ENCODE data around the gene STXBP5. TPM values are rescaled to one million over a fixed set of nuclear protein-coding genes. Genes with fewer than 3 reads are reported as not detected.

Gene STXBP5
- total and polyA plus RNA-seq, 2 experiments from 2014 or later: 11.1 to 30.3 TPM

GRCh38 chr6:147160593-147160992 is 43.6 kb upstream of the STXBP5 start:
- no peaks in the 10 kb centered on the region for H3K9me3 ChIP-seq (ENCODE audit: low read depth)
- no peak overlapping the region for H3K4me3 ChIP-seq
- H3K27me3 ChIP-seq: no peaks in the 10 kb centered on the region
- no peak for DNase-seq (ENCODE audit: low spot score)
- no peak overlapping the region for H2AFZ ChIP-seq
- TF ChIP-seq EZH2 (IDR thresholded peaks at IDR 0.05; ENCODE audit: borderline replicate concordance) (no peak), EZH2phosphoT487 (IDR thresholded peaks at IDR 0.05; ENCODE audit: low read depth, severe bottlenecking, unreplicated experiment) (no peak), CTCF (IDR thresholded peaks at IDR 0.05; ENCODE audit: poor library complexity) (no peak)
- no peaks in the 10 kb centered on the region for H3K9me2 ChIP-seq (replicated peaks; ENCODE audit: insufficient read depth)
- no peaks in the 10 kb centered on the region for H3K79me2 ChIP-seq
- no peaks in the 10 kb centered on the region for H4K20me1 ChIP-seq (ENCODE audit: insufficient read depth, poor library complexity, severe bottlenecking)
- H3K4me2 ChIP-seq: no peak overlapping the region
- no peaks in the 10 kb centered on the region for H3K36me3 ChIP-seq (replicated peaks; ENCODE audit: insufficient read depth, low read depth)
- no peaks in the 10 kb centered on the region for H3K4me1 ChIP-seq (ENCODE audit: insufficient read depth)
- no peak overlapping the region for H3K27ac ChIP-seq
- WGBS (ENCODE audit: low lambda C conversion rate, missing lambda C conversion rate): 90% methylated on average over 1 of the region's 1 CpG

GRCh38 chr6:147161253-147161973 is 42.8 kb upstream of the STXBP5 start:
- Histone ChIP-seq H3K4me3 (no peak overlapping the region), H3K79me2 (no peaks in the 10 kb centered on the region), H3K27ac (no peak overlapping the region), H3K4me2 (no peak overlapping the region), H3K4me1 (ENCODE audit: insufficient read depth) (no peaks in the 10 kb centered on the region), H2AFZ (no peak overlapping the region), H3K9me3 (ENCODE audit: low read depth) (no peaks in the 10 kb centered on the region), H3K27me3 (no peaks in the 10 kb centered on the region), H3K9me2 (replicated peaks; ENCODE audit: insufficient read depth) (no peaks in the 10 kb centered on the region), H4K20me1 (ENCODE audit: insufficient read depth, poor library complexity, severe bottlenecking) (no peaks in the 10 kb centered on the region), H3K36me3 (replicated peaks; ENCODE audit: insufficient read depth, low read depth) (no peaks in the 10 kb centered on the region)
- no peak for TF ChIP-seq CTCF (IDR thresholded peaks at IDR 0.05; ENCODE audit: poor library complexity)
- TF ChIP-seq EZH2phosphoT487 (IDR thresholded peaks at IDR 0.05; ENCODE audit: low read depth, severe bottlenecking, unreplicated experiment): no peak
- 87% methylated on average over 4 of the region's 4 CpGs for WGBS (ENCODE audit: low lambda C conversion rate, missing lambda C conversion rate)
- no peak for DNase-seq (ENCODE audit: low spot score)

GRCh38 chr6:147161974-147162495 is 42.2 kb upstream of the STXBP5 start:
- 74% methylated on average over 4 of the region's 4 CpGs for WGBS (ENCODE audit: low lambda C conversion rate, missing lambda C conversion rate)
- Histone ChIP-seq H3K36me3 (replicated peaks; ENCODE audit: insufficient read depth, low read depth) (no peaks in the 10 kb centered on the region), H3K4me2 (no peak overlapping the region), H3K79me2 (no peaks in the 10 kb centered on the region), H3K27ac (no peak overlapping the region), H3K4me3 (no peak overlapping the region), H2AFZ (no peak overlapping the region), H3K4me1 (ENCODE audit: insufficient read depth) (no peaks in the 10 kb centered on the region), H3K27me3 (no peaks in the 10 kb centered on the region), H4K20me1 (ENCODE audit: insufficient read depth, poor library complexity, severe bottlenecking) (no peaks in the 10 kb centered on the region), H3K9me3 (ENCODE audit: low read depth) (no peaks in the 10 kb centered on the region), H3K9me2 (replicated peaks; ENCODE audit: insufficient read depth) (no peaks in the 10 kb centered on the region)
- no peak for TF ChIP-seq EZH2 (IDR thresholded peaks at IDR 0.05; ENCODE audit: borderline replicate concordance)
- TF ChIP-seq CTCF (IDR thresholded peaks at IDR 0.05; ENCODE audit: poor library complexity): no peak
- no peak for TF ChIP-seq EZH2phosphoT487 (IDR thresholded peaks at IDR 0.05; ENCODE audit: low read depth, severe bottlenecking, unreplicated experiment)
- DNase-seq (ENCODE audit: low spot score): peak; percentile 23

Measured in hepatocyte (in vitro differentiated cells).